HCT116 (cell line): Measurements from ENCODE around the gene ITGA2B. TPM values are rescaled to one million over a fixed set of nuclear protein-coding genes. Genes with fewer than 3 reads are reported as not detected.

Source experiments
- ATAC-seq: fragments of 200-7000 bp; cut with Tn5 transposase; 2 replicates; pipeline ENCODE4 v1.9.1; 2020; ENCODE audit warnings: mild to moderate bottlenecking, moderate library complexity
- BruUV-seq: library from RNA; stranded (reverse); fragments of 400-500 nt; replicated peaks from 2 replicates; lab custom pipeline; 2021; lab: Mats Ljungman, UMichigan
- CTCF ChIA-PET: fragments of 300-600 bp; sonication (Branson Sonifier 250); formaldehyde crosslinking; loops from one replicate; lab custom pipeline; 2021; ENCODE audit warnings: antibody characterized with exemption; lab: Charles Lee
- POLR2A ChIA-PET: fragments of 300-600, 350-600 bp; sonication (Branson Sonifier 250); formaldehyde crosslinking; loops from one replicate; lab custom pipeline; 2021; ENCODE audit warnings: antibody characterized with exemption; lab: Charles Lee
- RAD21 ChIA-PET, 2 experiments: fragments of 300-600 bp; sonication (Branson Sonifier 250); formaldehyde crosslinking; loops; one replicate each; lab custom pipeline; 2023; ENCODE audit warnings: low total read pairs in 2 of 2; ENCODE audit not compliant: uncharacterized antibody in 2 of 2, unreplicated experiment in 2 of 2, low non-redundant PET in 1 of 2; lab: Charles Lee
- DNase-seq: peaks from one replicate; pipeline ENCODE4 v3.0.0-alpha.2; 2010; ENCODE audit warnings: low read depth, low spot score
- H2AFZ ChIP-seq: fragments of 200-600 bp; shearing (Covaris generic), sonication (generic); 2 replicates; pipeline ENCODE4 v1.6.1; 2017; ENCODE audit warnings: low read depth, mixed run types, mixed read lengths, antibody characterized with exemption, low read length; ENCODE audit not compliant: poor library complexity, severe bottlenecking
- H3K27ac ChIP-seq: 2 replicates; pipeline ENCODE4 v1.5.1; 2012; ENCODE audit warnings: low read depth, low read length
- H3K27me3 ChIP-seq: fragments of 200-600 bp; sonication (generic); 2 replicates; pipeline ENCODE4 v1.6.1; 2016; ENCODE audit warnings: mixed run types, low read length, mixed read lengths; ENCODE audit not compliant: insufficient read depth
- H3K36me3 ChIP-seq, 2 experiments: fragments of 200-500 bp in 1 of 2; fragments of 200-600 bp in 1 of 2; sonication (Bioruptor generic) in 1 of 2; sonication (generic) in 1 of 2; 2 replicates each; pipeline versions ENCODE4 v1.5.1 to v1.6.1; 2014 to 2016; ENCODE audit warnings: low read length in 2 of 2, inconsistent platforms in 1 of 2, mixed read lengths in 1 of 2, mixed run types in 1 of 2; ENCODE audit not compliant: insufficient read depth in 2 of 2, control insufficient read depth in 1 of 2
- H3K4me1 ChIP-seq, 2 experiments: fragments of 200-600 bp in 1 of 2; sonication (generic) in 1 of 2; 2 replicates each; pipeline versions ENCODE4 v1.5.1 to v1.6.1; 2012 to 2017; ENCODE audit warnings: low read length in 2 of 2, inconsistent platforms in 1 of 2, mild to moderate bottlenecking in 1 of 2, mixed read lengths in 1 of 2, mixed run types in 1 of 2, moderate library complexity in 1 of 2; ENCODE audit not compliant: insufficient read depth in 2 of 2, control insufficient read depth in 1 of 2
- H3K4me2 ChIP-seq: fragments of 200-600 bp; sonication (generic); 2 replicates; pipeline ENCODE4 v1.6.1; 2017; ENCODE audit warnings: mixed run types, low read length, mixed read lengths
- H3K4me3 ChIP-seq, 2 experiments: fragments of 200-600 bp in 1 of 2; sonication (generic) in 1 of 2; replicated peaks in 1 of 2; 2 replicates each; pipeline ENCODE4 v1.5.1; 2011 to 2016; ENCODE audit warnings: low read length in 2 of 2, control low read depth in 1 of 2, low read depth in 1 of 2, mild to moderate bottlenecking in 1 of 2, mixed read lengths in 1 of 2, mixed run types in 1 of 2
- H3K79me2 ChIP-seq: fragments of 200-600 bp; sonication (generic); 2 replicates; pipeline ENCODE4 v1.6.1; 2017; ENCODE audit warnings: mild to moderate bottlenecking, mixed run types, low read length, moderate library complexity, mixed read lengths; ENCODE audit not compliant: insufficient read depth
- H3K9ac ChIP-seq: fragments of 200-600 bp; sonication (generic); 2 replicates; pipeline ENCODE4 v1.6.1; 2016; ENCODE audit warnings: low read length, mixed read lengths
- H3K9me2 ChIP-seq: fragments of 200-600 bp; sonication (generic), shearing (Covaris generic); 2 replicates; pipeline ENCODE4 v1.6.1; 2017; ENCODE audit warnings: mixed run types, mild to moderate bottlenecking, moderate library complexity; ENCODE audit not compliant: insufficient read depth
- H3K9me3 ChIP-seq, 2 experiments: fragments of 200-500 bp in 1 of 2; fragments of 200-600 bp in 1 of 2; sonication (Bioruptor generic) in 1 of 2; sonication (generic) in 1 of 2; 2 replicates each; pipeline ENCODE4 v1.6.1; 2014 to 2017; ENCODE audit warnings: low read length in 2 of 2, mixed read lengths in 2 of 2, inconsistent platforms in 1 of 2, low read depth in 1 of 2, mild to moderate bottlenecking in 1 of 2, mixed run types in 1 of 2, moderate library complexity in 1 of 2; ENCODE audit not compliant: control insufficient read depth in 1 of 2, insufficient read depth in 1 of 2
- H4K20me1 ChIP-seq: fragments of 200-600 bp; sonication (generic), shearing (Covaris generic); 2 replicates; pipeline ENCODE4 v1.6.1; 2017; ENCODE audit warnings: mixed run types, mild to moderate bottlenecking, moderate library complexity; ENCODE audit not compliant: insufficient read depth
- EZH2 ChIP-seq: fragments of 200-600 bp; sonication (generic); IDR thresholded peaks from 2 replicates; pipeline ENCODE4 v1.6.1; 2017; ENCODE audit warnings: antibody characterized with exemption, mixed run types
- EZH2phosphoT487 ChIP-seq: fragments of 200-600 bp; IDR thresholded peaks from 2 replicates; pipeline ENCODE4 v1.6.1; 2018; ENCODE audit warnings: antibody characterized with exemption, borderline replicate concordance
- FOSL1 ChIP-seq: IDR thresholded peaks from 2 replicates; pipeline ENCODE4 v1.6.1; 2012; ENCODE audit warnings: low read depth
- MAX ChIP-seq: IDR thresholded peaks from 2 replicates; pipeline ENCODE4 v1.6.1; 2012
- REST ChIP-seq: IDR thresholded peaks from 2 replicates; pipeline ENCODE4 v1.6.1; 2012; ENCODE audit warnings: low read depth
- SRF ChIP-seq: IDR thresholded peaks from 2 replicates; pipeline ENCODE4 v1.6.1; 2012; ENCODE audit warnings: low read depth
- TCF7L2 ChIP-seq: IDR thresholded peaks from 2 replicates; pipeline ENCODE4 v1.7.0; 2011; ENCODE audit warnings: borderline replicate concordance, inconsistent platforms; ENCODE audit not compliant: insufficient read depth, insufficient read length; ENCODE audit errors: extremely low read depth
- YY1 ChIP-seq: IDR thresholded peaks from 2 replicates; pipeline ENCODE4 v1.6.1; 2011; ENCODE audit warnings: low read length, low read depth, moderate library complexity, mild to moderate bottlenecking; ENCODE audit not compliant: insufficient replicate concordance; ENCODE audit errors: extremely low read depth
- ZFX ChIP-seq: fragments of 450-650 bp; IDR thresholded peaks from 2 replicates; pipeline ENCODE4 v1.6.1; 2017
- intact Hi-C: fragments of 100-400 bp; cut with micrococcal nuclease; formaldehyde crosslinking; loops from 2 replicates; pipeline ENCODE4 v1.10.0; 2022
- total RNA-seq: library from RNA; stranded (reverse); gene quantifications from one replicate; pipeline ENCODE4 v1.2.1, GENCODE V29; 2021; ENCODE audit not compliant: unreplicated experiment
- TF ChIP-seq, protein P1 (sequence below), 3 experiments: fragments of 200-600 bp in 1 of 3; sonication (generic) in 1 of 3; IDR thresholded peaks in 2 of 3; conservative IDR thresholded peaks in 1 of 3; 2 replicates each; pipeline ENCODE4 v1.5.1; 2012 to 2017; ENCODE audit warnings: low read depth in 2 of 3, low read length in 2 of 3, antibody characterized with exemption in 1 of 3, borderline replicate concordance in 1 of 3, control low read depth in 1 of 3, mild to moderate bottlenecking in 1 of 3, mixed read lengths in 1 of 3, mixed run types in 1 of 3, moderate library complexity in 1 of 3; ENCODE audit not compliant: insufficient read depth in 1 of 3
- TF ChIP-seq, protein P2 (sequence below): IDR thresholded peaks from 2 replicates; pipeline ENCODE4 v1.6.1; 2011; ENCODE audit warnings: mild to moderate bottlenecking, low read length, moderate library complexity; ENCODE audit not compliant: insufficient replicate concordance; ENCODE audit errors: extremely low read depth

Gene ITGA2B
- total RNA-seq, 1 experiment from 2014 or later, result 7.6 TPM

- no peak overlapping the region for H3K9ac ChIP-seq
- ChIA-PET POLR2A (no interaction called here), CTCF (no interaction called here), RAD21 (no interaction called here)
- H4K20me1 ChIP-seq, result no peaks in the 10 kb centered on the region
- no TSS peak for BruUV-seq
- H3K4me1 ChIP-seq, result peaks cover 4 to 18% of the 10 kb centered on the region in 2 experiments; a peak in 3 of 4 replicates
- no peaks in the 10 kb centered on the region for H3K36me3 ChIP-seq
- DNase-seq (no peak), ATAC-seq (no peak)
- H3K79me2 ChIP-seq, result no peaks in the 10 kb centered on the region
- no peaks in the 10 kb centered on the region for H3K9me2 ChIP-seq
- no peak overlapping the region for H3K4me3 ChIP-seq
- H3K27ac ChIP-seq, result no peak overlapping the region
- no peaks in the 10 kb centered on the region for H3K27me3 ChIP-seq
- no peak overlapping the region for H2AFZ ChIP-seq
- no peak overlapping the region for H3K4me2 ChIP-seq
- H3K9me3 ChIP-seq, result no peaks in the 10 kb centered on the region
- intact Hi-C loops, result no loop called here
- TF ChIP-seq MAX (no peak), ZFX (no peak), EZH2 (no peak), FOSL1 (no peak)
- TF ChIP-seq, all 23 proteins: peak for 0
Observed at GRCh38 chr17:44381810-44382305, 7.6 kb downstream of the ITGA2B start.

GRCh38 chr17:44380767-44381166, 8.7 kb downstream of the ITGA2B start:
- BruUV-seq, result no TSS peak
- H3K79me2 ChIP-seq, result no peaks in the 10 kb centered on the region
- ChIA-PET RAD21 (no interaction called here), CTCF (no interaction called here), POLR2A (no interaction called here)
- H4K20me1 ChIP-seq, result no peaks in the 10 kb centered on the region
- H3K4me2 ChIP-seq, result no peak overlapping the region
- DNase-seq (no peak), ATAC-seq (no peak)
- no peak overlapping the region for H3K9ac ChIP-seq
- intact Hi-C loops, result no loop called here
- H3K27ac ChIP-seq, result no peak overlapping the region
- H3K9me3 ChIP-seq, result no peaks in the 10 kb centered on the region
- no peaks in the 10 kb centered on the region for H3K9me2 ChIP-seq
- no peaks in the 10 kb centered on the region for H3K36me3 ChIP-seq
- no peak overlapping the region for H2AFZ ChIP-seq
- peaks cover 4 to 13% of the 10 kb centered on the region in 2 experiments; a peak in 3 of 4 replicates for H3K4me1 ChIP-seq
- no peaks in the 10 kb centered on the region for H3K27me3 ChIP-seq
- H3K4me3 ChIP-seq, result no peak overlapping the region
- TF ChIP-seq SRF (no peak), EZH2phosphoT487 (no peak), FOSL1 (no peak), REST (no peak), YY1 (no peak), TCF7L2 (no peak)
- TF ChIP-seq, protein P1, sequence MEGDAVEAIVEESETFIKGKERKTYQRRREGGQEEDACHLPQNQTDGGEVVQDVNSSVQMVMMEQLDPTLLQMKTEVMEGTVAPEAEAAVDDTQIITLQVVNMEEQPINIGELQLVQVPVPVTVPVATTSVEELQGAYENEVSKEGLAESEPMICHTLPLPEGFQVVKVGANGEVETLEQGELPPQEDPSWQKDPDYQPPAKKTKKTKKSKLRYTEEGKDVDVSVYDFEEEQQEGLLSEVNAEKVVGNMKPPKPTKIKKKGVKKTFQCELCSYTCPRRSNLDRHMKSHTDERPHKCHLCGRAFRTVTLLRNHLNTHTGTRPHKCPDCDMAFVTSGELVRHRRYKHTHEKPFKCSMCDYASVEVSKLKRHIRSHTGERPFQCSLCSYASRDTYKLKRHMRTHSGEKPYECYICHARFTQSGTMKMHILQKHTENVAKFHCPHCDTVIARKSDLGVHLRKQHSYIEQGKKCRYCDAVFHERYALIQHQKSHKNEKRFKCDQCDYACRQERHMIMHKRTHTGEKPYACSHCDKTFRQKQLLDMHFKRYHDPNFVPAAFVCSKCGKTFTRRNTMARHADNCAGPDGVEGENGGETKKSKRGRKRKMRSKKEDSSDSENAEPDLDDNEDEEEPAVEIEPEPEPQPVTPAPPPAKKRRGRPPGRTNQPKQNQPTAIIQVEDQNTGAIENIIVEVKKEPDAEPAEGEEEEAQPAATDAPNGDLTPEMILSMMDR (IDR thresholded peaks at IDR 0.05 in 2 of 3, conservative IDR thresholded peaks at IDR 0.05 in 1 of 3; ENCODE audit: borderline replicate concordance in 1 of 3, insufficient read depth in 1 of 3, low read depth in 2 of 3, low read length in 2 of 3), result no peak
- TF ChIP-seq, protein P2, sequence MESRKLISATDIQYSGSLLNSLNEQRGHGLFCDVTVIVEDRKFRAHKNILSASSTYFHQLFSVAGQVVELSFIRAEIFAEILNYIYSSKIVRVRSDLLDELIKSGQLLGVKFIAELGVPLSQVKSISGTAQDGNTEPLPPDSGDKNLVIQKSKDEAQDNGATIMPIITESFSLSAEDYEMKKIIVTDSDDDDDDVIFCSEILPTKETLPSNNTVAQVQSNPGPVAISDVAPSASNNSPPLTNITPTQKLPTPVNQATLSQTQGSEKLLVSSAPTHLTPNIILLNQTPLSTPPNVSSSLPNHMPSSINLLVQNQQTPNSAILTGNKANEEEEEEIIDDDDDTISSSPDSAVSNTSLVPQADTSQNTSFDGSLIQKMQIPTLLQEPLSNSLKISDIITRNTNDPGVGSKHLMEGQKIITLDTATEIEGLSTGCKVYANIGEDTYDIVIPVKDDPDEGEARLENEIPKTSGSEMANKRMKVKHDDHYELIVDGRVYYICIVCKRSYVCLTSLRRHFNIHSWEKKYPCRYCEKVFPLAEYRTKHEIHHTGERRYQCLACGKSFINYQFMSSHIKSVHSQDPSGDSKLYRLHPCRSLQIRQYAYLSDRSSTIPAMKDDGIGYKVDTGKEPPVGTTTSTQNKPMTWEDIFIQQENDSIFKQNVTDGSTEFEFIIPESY, result no peak
